Spinal cord (tissue), 10 donors: Measurements from ENCODE around the gene DIP2C. TPM values are rescaled to one million over a fixed set of nuclear protein-coding genes. Genes with fewer than 3 reads are reported as not detected.
"Not testable (repeated sequence)": the region's sequence is repeated elsewhere in the genome, so short reads cannot be mapped to it uniquely, and the experiment has no call there.

Experiments
- DNase-seq, 6 donors: peaks; one replicate each; pipeline versions ENCODE4 v3.0.0 to v3.0.0-alpha.2; 2013 to 2015; ENCODE audit warnings: low spot score in 6 of 6, low read depth in 4 of 6
- H3K27ac ChIP-seq: one replicate; pipeline ENCODE4 v1.5.1; 2013; ENCODE audit warnings: low read depth, low read length, control low read depth
- H3K27me3 ChIP-seq: one replicate; pipeline ENCODE4 v1.6.1; 2013; ENCODE audit warnings: low read length; ENCODE audit not compliant: control insufficient read depth, insufficient read depth
- H3K36me3 ChIP-seq: one replicate; pipeline ENCODE4 v1.6.1; 2013; ENCODE audit warnings: low read length; ENCODE audit not compliant: control insufficient read depth, insufficient read depth
- H3K4me1 ChIP-seq: one replicate; pipeline ENCODE4 v1.6.1; 2013; ENCODE audit warnings: low read length; ENCODE audit not compliant: control insufficient read depth, insufficient read depth
- H3K4me3 ChIP-seq: one replicate; pipeline ENCODE4 v1.5.1; 2013; ENCODE audit warnings: low read depth, low read length, control low read depth
- H3K9me3 ChIP-seq: one replicate; pipeline ENCODE4 v1.6.1; 2013; ENCODE audit warnings: low read length; ENCODE audit not compliant: control insufficient read depth, insufficient read depth
- WGBS: methylation state at CpG from one replicate; pipeline ENCODE4 v1.1.5; 2013; ENCODE audit warnings: missing lambda C conversion rate; ENCODE audit not compliant: insufficient coverage; 5-methylcytosine and 5-hydroxymethylcytosine counted together
- polyA plus RNA-seq, 2 donors: library from polyadenylated mRNA; unstranded; fragments of 120-200 nt; gene quantifications; one replicate each; pipeline ENCODE4 v1.2.1, GENCODE V29; 2013; ENCODE audit not compliant: insufficient read length in 2 of 2
- total RNA-seq, 2 donors: library from RNA; depleted of rRNA in 1 of 2; stranded (reverse); fragments of 120-200 nt in 1 of 2; fragments of >200 nt in 1 of 2; gene quantifications; one replicate each; pipeline versions ENCODE4 v1.2.3 to v1.2.4, GENCODE V29; 2013 to 2014
- donor health status: healthy.

Gene DIP2C
- total and polyA plus RNA-seq, 4 donors, result 15.4 to 36.3 (median 29.3) TPM

DNA sequence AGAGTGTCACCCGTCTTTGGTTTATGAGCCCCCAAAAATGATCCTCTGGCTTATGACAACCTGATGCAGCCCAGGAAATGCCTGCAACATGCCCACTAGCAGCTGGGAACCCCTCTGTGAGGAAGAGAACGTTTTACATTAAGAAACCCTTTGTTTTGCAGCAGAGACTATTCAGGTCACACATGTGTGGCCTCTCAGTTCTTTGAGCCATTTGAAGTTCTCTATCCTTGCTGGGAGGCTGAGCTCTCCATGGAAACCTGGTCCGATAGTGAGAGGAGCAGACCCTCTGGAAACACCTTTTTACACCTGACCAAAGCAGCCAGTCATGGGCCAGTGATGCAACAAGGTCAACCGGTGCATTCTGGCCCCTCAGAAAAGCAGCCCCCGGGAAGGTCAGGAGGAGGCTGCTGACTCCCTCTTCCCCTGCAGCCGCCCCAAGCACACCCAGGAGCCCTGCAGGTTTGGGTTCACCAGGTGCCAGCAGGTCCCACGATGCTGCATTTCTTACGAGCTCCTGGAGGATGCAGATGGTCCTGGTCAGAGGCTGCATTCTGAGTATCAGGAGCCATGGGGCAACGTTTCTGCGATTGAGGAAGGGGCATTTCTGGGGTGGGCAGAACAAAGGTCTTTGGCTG lies 419.9 kb downstream of the DIP2C start:
- 82% methylated on average over 10 of the region's 10 CpGs for WGBS
- no peaks in the 10 kb centered on the region for H3K9me3 ChIP-seq
- H3K36me3 ChIP-seq, result peaks cover 12% of the 10 kb centered on the region
- H3K4me3 ChIP-seq, result no peak overlapping the region
- DNase-seq, result no peak
- no peaks in the 10 kb centered on the region for H3K4me1 ChIP-seq
- H3K27ac ChIP-seq, result no peak overlapping the region
- H3K27me3 ChIP-seq, result no peaks in the 10 kb centered on the region

DNA sequence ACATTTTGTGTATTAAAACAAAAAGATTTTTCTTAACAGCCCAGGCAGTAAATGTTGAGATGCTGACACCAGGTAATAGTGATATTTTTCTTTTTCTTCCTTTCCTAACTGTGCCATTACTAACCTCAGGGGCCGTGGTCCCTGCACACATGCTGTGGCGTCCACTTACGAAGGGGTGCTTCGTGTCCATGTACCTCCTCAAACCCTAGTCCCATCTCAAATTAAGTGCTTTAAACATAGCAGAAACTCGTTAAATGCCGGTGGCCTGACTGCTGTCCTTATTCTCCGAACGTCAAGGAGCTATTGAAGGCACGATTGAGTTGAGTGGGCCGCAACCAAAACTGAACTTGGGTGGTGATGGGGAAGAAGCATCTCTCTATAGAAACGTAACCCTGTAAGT lies 421.8 kb downstream of the DIP2C start:
- Histone ChIP-seq H3K27ac (no peak overlapping the region), H3K4me3 (no peak overlapping the region), H3K36me3 (peaks cover 6% of the 10 kb centered on the region), H3K9me3 (no peaks in the 10 kb centered on the region), H3K4me1 (no peaks in the 10 kb centered on the region), H3K27me3 (no peaks in the 10 kb centered on the region)
- 100% methylated on average over 4 of the region's 11 CpGs for WGBS
- DNase-seq, result no peak

DNA sequence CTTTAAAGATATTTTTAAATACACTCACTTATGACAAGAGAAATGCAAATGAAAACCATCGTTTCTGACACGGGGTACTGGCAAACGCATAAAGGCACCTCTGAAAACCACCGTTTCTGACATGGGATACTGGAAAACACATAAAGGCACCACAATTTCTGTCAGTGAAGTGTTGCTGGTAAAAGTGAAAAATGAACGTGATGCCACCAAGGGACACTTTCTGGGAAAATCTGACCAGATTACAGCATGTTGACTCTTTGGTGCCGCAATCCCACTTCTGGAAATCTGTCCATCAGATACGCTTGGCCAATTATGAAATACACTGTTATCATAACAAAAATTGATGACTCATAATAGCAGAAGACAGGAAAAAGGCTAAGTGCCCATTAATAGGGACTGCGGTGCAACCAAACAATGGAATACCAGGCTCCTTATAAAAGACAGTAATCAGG lies 422.5 kb downstream of the DIP2C start:
- Histone ChIP-seq H3K27ac (no peak overlapping the region), H3K36me3 (peaks cover under 1% of the 10 kb centered on the region), H3K9me3 (no peaks in the 10 kb centered on the region), H3K4me3 (no peak overlapping the region), H3K27me3 (no peaks in the 10 kb centered on the region), H3K4me1 (no peaks in the 10 kb centered on the region)
- WGBS, result 96% methylated on average over 6 of the region's 8 CpGs
- no peak for DNase-seq

DNA sequence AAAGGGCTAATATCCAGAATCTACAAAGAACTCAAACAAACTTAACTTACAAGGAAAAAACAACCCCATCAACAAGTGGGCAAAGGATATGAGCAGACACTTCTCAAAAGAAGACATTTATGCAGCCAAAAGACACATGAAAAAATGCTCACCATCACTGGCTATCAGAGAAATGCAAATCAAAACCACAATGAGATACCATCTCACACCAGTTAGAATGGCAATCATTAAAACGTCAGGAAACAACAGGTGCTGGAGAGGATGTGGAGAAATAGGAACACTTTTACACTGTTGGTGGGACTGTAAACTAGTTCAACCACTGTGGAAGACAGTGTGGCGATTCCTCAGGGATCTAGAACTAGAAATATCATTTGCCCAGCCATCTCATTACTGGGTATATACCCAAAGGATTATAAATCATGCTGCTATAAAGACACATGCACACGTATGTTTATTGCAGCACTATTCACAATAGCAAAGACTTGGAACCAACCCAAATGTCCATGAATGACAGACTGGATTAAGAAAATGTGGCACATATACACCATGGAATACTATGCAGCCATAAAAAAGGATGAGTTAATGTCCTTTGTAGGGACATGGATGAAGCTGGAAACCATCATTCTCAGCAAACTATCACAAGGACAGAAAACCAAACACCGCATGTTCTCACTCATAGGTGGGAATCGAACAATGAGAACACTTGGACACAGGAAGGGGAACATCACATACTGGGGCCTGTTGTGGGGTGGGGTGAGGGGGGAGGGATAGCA lies 423.5 kb downstream of the DIP2C start:
- DNase-seq, H3K4me3 ChIP-seq: not testable (repeated sequence)

DNA sequence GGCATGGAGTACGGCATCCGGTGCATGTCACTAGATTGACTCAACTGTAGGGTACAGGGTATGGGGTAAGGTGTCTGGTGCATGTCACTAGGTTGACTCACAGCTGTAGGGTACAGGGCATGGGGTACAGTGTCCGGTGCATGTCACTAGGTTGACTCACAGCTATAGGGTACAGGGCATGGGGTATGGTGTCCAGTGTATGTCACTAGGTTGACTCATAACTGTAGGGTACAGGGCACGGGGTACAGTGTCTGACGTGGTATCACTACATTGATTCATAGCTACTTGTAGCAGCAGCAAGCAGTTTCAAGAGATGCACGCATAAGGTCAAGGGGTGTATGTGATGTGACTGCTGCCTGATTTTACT lies 424.4 kb downstream of the DIP2C start:
- H3K4me3 ChIP-seq, H3K4me1 ChIP-seq, DNase-seq, H3K27me3 ChIP-seq, H3K27ac ChIP-seq, H3K36me3 ChIP-seq, H3K9me3 ChIP-seq: not testable (repeated sequence)
- WGBS, result 100% methylated on average over 3 of the region's 6 CpGs

More for the DNA sequence above, 423.5 kb downstream of the DIP2C start:
- not testable (repeated sequence) for H3K4me1 ChIP-seq, H3K27ac ChIP-seq, H3K36me3 ChIP-seq, H3K9me3 ChIP-seq, H3K27me3 ChIP-seq
- no CpG with 5 or more reads among the region's 5 CpGs for WGBS

DNA sequence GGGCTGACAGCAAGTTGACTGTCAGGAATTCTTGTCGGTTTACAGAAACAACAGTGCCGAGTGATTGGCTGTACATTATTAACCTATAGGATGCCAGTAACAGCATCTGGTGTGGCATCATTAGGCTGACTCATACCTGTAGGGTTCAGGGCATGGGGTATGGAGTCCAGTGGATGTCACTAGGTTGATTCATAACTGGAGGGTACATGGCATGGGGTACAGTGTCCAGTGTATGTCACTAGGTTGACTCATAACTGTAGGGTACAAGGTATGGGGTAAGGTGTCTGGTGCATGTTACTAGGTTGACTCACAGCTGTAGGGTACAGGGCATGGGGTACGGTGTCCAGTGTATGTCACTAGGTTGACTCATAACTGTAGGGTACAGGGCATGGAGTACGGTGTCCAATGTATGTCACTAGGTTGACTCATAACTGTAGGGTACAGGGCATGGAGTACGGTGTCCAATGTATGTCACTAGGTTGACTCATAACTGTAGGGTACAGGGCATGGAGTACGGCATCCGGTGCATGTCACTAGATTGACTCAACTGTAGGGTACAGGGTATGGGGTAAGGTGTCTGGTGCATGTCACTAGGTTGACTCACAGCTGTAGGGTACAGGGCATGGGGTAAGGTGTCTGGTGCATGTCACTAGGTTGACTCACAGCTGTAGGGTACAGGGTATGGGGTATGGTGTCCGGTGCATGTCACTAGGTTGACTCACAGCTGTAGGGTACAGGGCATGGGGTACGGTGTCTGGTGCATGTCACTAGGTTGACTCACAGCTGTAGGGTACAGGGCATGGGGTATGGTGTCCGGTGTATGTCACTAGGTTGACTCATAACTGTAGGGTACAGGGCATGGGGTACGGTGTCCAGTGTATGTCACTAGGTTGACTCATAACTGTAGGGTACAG lies 425.1 kb downstream of the DIP2C start:
- H3K9me3 ChIP-seq, H3K36me3 ChIP-seq, H3K4me3 ChIP-seq, H3K4me1 ChIP-seq, H3K27me3 ChIP-seq, DNase-seq, H3K27ac ChIP-seq: not testable (repeated sequence)
- WGBS, result 81% methylated on average over 7 of the region's 11 CpGs

DNA sequence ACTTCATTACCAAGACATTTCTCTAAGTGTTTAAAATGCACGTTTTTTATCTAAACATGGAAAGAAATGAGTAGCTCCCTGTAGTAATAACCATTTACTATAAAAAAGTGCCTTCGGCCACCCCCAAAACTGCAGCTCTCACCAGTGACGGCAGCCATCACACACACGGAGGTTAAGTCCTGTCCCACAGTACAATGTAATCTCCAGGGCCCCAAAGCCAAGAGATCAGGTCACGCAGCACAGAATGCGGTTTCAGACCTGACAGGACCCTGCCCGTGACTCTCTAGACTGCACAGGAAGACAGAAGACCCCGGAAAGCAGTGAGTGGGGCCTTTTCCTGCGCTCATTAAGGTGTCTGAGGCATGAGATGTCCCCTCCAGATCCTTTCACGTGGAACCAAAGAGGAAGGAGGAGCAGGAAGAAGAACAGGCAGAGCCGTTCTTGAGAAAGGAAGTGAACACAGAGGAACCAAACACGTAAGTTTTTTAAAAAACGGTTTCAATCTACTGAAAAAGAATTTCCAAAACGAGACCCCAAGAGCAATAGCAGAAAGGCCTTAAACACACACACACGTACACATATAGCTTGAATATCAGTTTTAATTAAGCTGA lies 428.5 kb downstream of the DIP2C start:
- no peak overlapping the region for H3K27ac ChIP-seq
- H3K9me3 ChIP-seq, result no peaks in the 10 kb centered on the region
- 86% methylated on average over 13 of the region's 15 CpGs for WGBS
- no peak for DNase-seq
- H3K27me3 ChIP-seq, result no peaks in the 10 kb centered on the region
- H3K4me3 ChIP-seq, result no peak overlapping the region
- peaks cover 4% of the 10 kb centered on the region for H3K36me3 ChIP-seq
- no peaks in the 10 kb centered on the region for H3K4me1 ChIP-seq

DNA sequence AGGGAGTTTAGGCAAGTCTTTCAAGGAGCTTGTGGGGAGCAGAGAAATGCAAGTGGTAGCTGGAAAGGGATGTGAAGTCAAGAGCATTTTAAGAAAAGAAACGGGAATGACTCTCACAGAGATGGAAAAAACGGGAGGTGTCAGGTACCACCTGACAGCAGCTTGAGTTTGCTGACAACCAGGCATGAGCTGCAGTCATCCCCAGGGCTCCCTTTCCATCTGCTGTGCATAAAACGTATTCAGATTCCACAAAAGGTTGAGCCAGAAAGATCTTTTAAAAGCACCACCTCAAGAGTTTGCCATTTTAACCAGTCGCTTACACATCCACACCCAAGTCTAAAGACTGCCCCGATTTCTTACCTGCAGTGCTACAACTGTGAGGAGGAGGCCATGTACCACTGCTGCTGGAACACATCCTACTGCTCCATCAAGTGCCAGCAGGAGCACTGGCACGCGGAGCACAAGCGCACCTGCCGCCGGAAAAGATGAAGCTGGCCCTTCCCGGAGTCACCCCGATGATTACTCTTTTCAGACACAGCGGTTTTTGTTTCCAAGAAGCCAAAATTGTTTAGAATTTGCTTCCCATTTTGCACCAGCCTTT lies 437.4 kb downstream of the DIP2C start:
- peaks cover 31% of the 10 kb centered on the region for H3K36me3 ChIP-seq
- no peak overlapping the region for H3K27ac ChIP-seq
- WGBS, result 77% methylated on average over 13 of the region's 13 CpGs
- no peak overlapping the region for H3K4me3 ChIP-seq
- peak in 1 of 6 donors; percentile 36 for DNase-seq
- H3K4me1 ChIP-seq, result no peaks in the 10 kb centered on the region
- no peaks in the 10 kb centered on the region for H3K9me3 ChIP-seq
- H3K27me3 ChIP-seq, result no peaks in the 10 kb centered on the region

DNA sequence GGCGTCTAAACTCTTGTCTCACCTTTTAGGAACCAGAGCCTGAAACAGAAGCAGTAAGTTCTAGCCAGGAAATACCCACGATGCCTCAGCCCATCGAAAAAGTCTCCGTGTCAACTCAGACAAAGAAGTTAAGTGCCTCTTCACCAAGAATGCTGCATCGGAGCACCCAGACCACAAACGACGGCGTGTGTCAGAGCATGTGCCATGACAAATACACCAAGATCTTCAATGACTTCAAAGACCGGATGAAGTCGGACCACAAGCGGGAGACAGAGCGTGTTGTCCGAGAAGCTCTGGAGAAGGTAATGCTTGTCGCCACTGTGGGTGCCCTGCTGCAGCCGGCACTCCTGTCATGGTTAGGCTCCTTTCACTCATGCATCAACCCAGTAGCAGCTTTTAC lies 441.2 kb downstream of the DIP2C start:
- DNase-seq, result no peak
- Histone ChIP-seq H3K27ac (no peak overlapping the region), H3K9me3 (no peaks in the 10 kb centered on the region), H3K4me3 (no peak overlapping the region), H3K4me1 (no peaks in the 10 kb centered on the region), H3K36me3 (peaks cover 28% of the 10 kb centered on the region), H3K27me3 (no peaks in the 10 kb centered on the region)
- 94% methylated on average over 15 of the region's 15 CpGs for WGBS
